SK-N-SH (cell line): ENCODE results near the gene ZNF503.

Source experiments
- EP300 ChIP-seq, 2 experiments: IDR thresholded peaks; 2 replicates each; pipeline versions ENCODE4 v1.4.0 to v1.6.1; 2012; ENCODE audit warnings: borderline replicate concordance in 1 of 2, low read depth in 1 of 2, low read length in 1 of 2
- EZH2phosphoT487 ChIP-seq: fragments of 200-600 bp; sonication (generic); IDR thresholded peaks from 2 replicates; pipeline ENCODE4 v1.6.1; 2017; ENCODE audit warnings: low read depth, mixed run types, mild to moderate bottlenecking, antibody characterized with exemption, moderate library complexity, borderline replicate concordance
- JUND ChIP-seq: IDR thresholded peaks from 2 replicates; pipeline ENCODE4 v1.4.0; 2012
- POLR2AphosphoS5 ChIP-seq: IDR thresholded peaks from 2 replicates; pipeline ENCODE4 v1.6.1; 2012; ENCODE audit warnings: low read depth, low read length

DNA sequence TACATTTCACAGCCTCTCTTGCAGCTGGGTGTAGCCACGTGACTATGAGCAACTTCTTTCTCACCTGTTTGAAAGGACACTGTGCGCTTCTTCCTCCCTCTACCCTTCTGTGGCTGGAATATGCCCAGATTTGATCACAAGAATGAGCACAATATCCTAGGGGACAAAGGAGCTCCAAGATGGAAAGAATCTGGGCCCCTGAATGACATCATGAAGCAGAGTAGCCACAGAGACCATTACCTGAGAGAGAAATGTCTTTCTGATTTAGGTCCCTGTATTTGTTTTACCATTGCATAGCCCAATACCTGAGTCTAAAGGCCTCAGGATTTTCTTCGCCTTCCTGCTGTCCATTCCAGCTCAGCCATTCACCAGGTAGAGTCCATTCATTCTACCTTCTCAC, 15.4 kb downstream of the ZNF503 start:
- no peak for TF ChIP-seq EZH2phosphoT487
- TF ChIP-seq EP300 (IDR thresholded peaks at IDR 0.05; ENCODE audit: borderline replicate concordance in 1 of 2, low read depth in 1 of 2, low read length in 1 of 2): no peak
- TF ChIP-seq JUND: no peak
- TF ChIP-seq POLR2AphosphoS5: no peak
